Measurements from ENCODE around the gene SIPA1. TPM values are rescaled to one million over a fixed set of nuclear protein-coding genes. Genes with fewer than 3 reads are reported as not detected.
A peak's percentile ranks its signal among the peaks of the same experiment; 100 is the strongest.

The SIPA1 gene
- total RNA-seq, 1 experiment from 2014 or later, result 10.4 TPM

GRCh38 chr11:65643971-65644370 is 6.1 kb downstream of the SIPA1 start:
- DNase-seq (ENCODE audit: low spot score), result peak; percentile 58

- DNase-seq (ENCODE audit: low spot score), result no peak
Observed at GRCh38 chr11:65644837-65645236, 6.9 kb downstream of the SIPA1 start.

GRCh38 chr11:65645710-65646109 is 7.8 kb downstream of the SIPA1 start:
- DNase-seq (ENCODE audit: low spot score), result peak; percentile 46

GRCh38 chr11:65646288-65646957 is 8.5 kb downstream of the SIPA1 start:
- no peak for DNase-seq (ENCODE audit: low spot score)

GRCh38 chr11:65646958-65647701 is 9.2 kb downstream of the SIPA1 start:
- DNase-seq (ENCODE audit: low spot score), result no peak

GRCh38 chr11:65648997-65649493 is 11.1 kb downstream of the SIPA1 start:
- no peak for DNase-seq (ENCODE audit: low spot score)

- no peak for DNase-seq (ENCODE audit: low spot score)
Observed at GRCh38 chr11:65649656-65650546, 12.0 kb downstream of the SIPA1 start.

GRCh38 chr11:65650547-65651338 is 12.8 kb downstream of the SIPA1 start:
- DNase-seq (ENCODE audit: low spot score), result no peak

- DNase-seq (ENCODE audit: low spot score), result no peak
Observed at GRCh38 chr11:65651339-65651588, 13.4 kb downstream of the SIPA1 start.

- peak; percentile 25 for DNase-seq (ENCODE audit: low spot score)
Observed at GRCh38 chr11:65651589-65652510, 13.9 kb downstream of the SIPA1 start.

- no peak for DNase-seq (ENCODE audit: low spot score)
Observed at GRCh38 chr11:65652511-65653228, 14.8 kb downstream of the SIPA1 start.

- DNase-seq (ENCODE audit: low spot score), result no peak
Observed at GRCh38 chr11:65653229-65654225, 15.6 kb downstream of the SIPA1 start.

GRCh38 chr11:65654375-65655349 is 16.8 kb downstream of the SIPA1 start:
- DNase-seq (ENCODE audit: low spot score), result no peak

- no peak for DNase-seq (ENCODE audit: low spot score)
Observed at GRCh38 chr11:65655570-65656332, 17.9 kb downstream of the SIPA1 start.

- no peak for DNase-seq (ENCODE audit: low spot score)
Observed at GRCh38 chr11:65657426-65657825, 19.5 kb downstream of the SIPA1 start.

GRCh38 chr11:65658174-65659021 is 20.5 kb downstream of the SIPA1 start:
- DNase-seq (ENCODE audit: low spot score), result no peak
